CD8-positive, alpha-beta memory T cell (primary cell): ENCODE results near the gene COL1A1. TPM values are rescaled to one million over a fixed set of nuclear protein-coding genes. Genes with fewer than 3 reads are reported as not detected.

Experiments used
- CTCF ChIA-PET: fragments of 350-600 bp; sonication (Branson Sonifier 250); formaldehyde crosslinking; loops from one replicate; lab custom pipeline; 2021; ENCODE audit warnings: antibody characterized with exemption; lab: Charles Lee
- POLR2A ChIA-PET: fragments of 350-600 bp; sonication (Branson Sonifier 250); formaldehyde crosslinking; loops from one replicate; lab custom pipeline; 2021; ENCODE audit warnings: antibody characterized with exemption; lab: Charles Lee
- DNase-seq, 5 donors: peaks; one replicate each; pipeline versions ENCODE4 v3.0.0 to v3.0.0-alpha.2; 2020 to 2022; ENCODE audit warnings: mixed read lengths in 1 of 5
- H3K27ac ChIP-seq: one replicate; pipeline ENCODE4 v1.7.0; 2013; ENCODE audit warnings: low read depth, mild to moderate bottlenecking, low read length, moderate library complexity
- H3K27me3 ChIP-seq: 2 replicates; pipeline ENCODE4 v1.7.0; 2013; ENCODE audit warnings: low read length, mild to moderate bottlenecking; ENCODE audit not compliant: insufficient read depth, poor library complexity, severe bottlenecking
- H3K36me3 ChIP-seq: 2 replicates; pipeline ENCODE4 v1.7.0; 2013; ENCODE audit warnings: mild to moderate bottlenecking, low read length, moderate library complexity; ENCODE audit not compliant: insufficient read depth
- H3K4me1 ChIP-seq: 2 replicates; pipeline ENCODE4 v1.7.0; 2013; ENCODE audit warnings: mild to moderate bottlenecking, low read length, moderate library complexity; ENCODE audit not compliant: insufficient read depth
- H3K4me3 ChIP-seq: 2 replicates; pipeline ENCODE4 v1.7.0; 2013; ENCODE audit warnings: mild to moderate bottlenecking, low read length
- H3K9me3 ChIP-seq: 2 replicates; pipeline ENCODE4 v1.7.0; 2013; ENCODE audit warnings: mild to moderate bottlenecking, low read length
- H3K27ac Mint-ChIP-seq, 8 donors: one replicate each; pipeline ENCODE4 v1.8.0; 2020 to 2021; ENCODE audit warnings: mixed read lengths in 8 of 8, mild to moderate bottlenecking in 6 of 8, inconsistent platforms in 3 of 8, moderate library complexity in 3 of 8
- H3K27me3 Mint-ChIP-seq, 2 donors: one replicate each; pipeline ENCODE4 v1.8.0; 2020 to 2021; ENCODE audit warnings: mixed read lengths in 2 of 2, mild to moderate bottlenecking in 1 of 2, moderate library complexity in 1 of 2
- H3K36me3 Mint-ChIP-seq, 3 donors: one replicate each; pipeline ENCODE4 v1.8.0; 2020 to 2021; ENCODE audit warnings: mixed read lengths in 3 of 3, inconsistent platforms in 1 of 3, mild to moderate bottlenecking in 1 of 3
- H3K4me1 Mint-ChIP-seq, 3 donors: one replicate each; pipeline ENCODE4 v1.8.0; 2020 to 2021; ENCODE audit warnings: mixed read lengths in 3 of 3, inconsistent platforms in 1 of 3, mild to moderate bottlenecking in 1 of 3
- H3K4me3 Mint-ChIP-seq, 7 donors: one replicate each; pipeline ENCODE4 v1.8.0; 2020 to 2021; ENCODE audit warnings: mixed read lengths in 7 of 7, mild to moderate bottlenecking in 6 of 7, moderate library complexity in 4 of 7, inconsistent platforms in 2 of 7
- H3K9me3 Mint-ChIP-seq, 5 donors: one replicate each; pipeline ENCODE4 v1.8.0; 2020 to 2022; ENCODE audit warnings: mixed read lengths in 5 of 5, mild to moderate bottlenecking in 3 of 5, moderate library complexity in 2 of 5, inconsistent platforms in 1 of 5
- polyA plus RNA-seq: library from polyadenylated mRNA; unstranded; fragments of 300-500 nt; fragmentation: Illumina TruSeq; gene quantifications from one replicate; pipeline ENCODE4 v1.2.3, GENCODE V29; 2021
- total RNA-seq, 2 experiments: library from RNA; stranded (reverse); gene quantifications; one replicate each; pipeline ENCODE4 v1.2.3, GENCODE V29; 2021

The COL1A1 gene
- total and polyA plus RNA-seq, 3 experiments from 2014 or later, result 0.39 to 0.42 TPM; not detected in 1

DNA sequence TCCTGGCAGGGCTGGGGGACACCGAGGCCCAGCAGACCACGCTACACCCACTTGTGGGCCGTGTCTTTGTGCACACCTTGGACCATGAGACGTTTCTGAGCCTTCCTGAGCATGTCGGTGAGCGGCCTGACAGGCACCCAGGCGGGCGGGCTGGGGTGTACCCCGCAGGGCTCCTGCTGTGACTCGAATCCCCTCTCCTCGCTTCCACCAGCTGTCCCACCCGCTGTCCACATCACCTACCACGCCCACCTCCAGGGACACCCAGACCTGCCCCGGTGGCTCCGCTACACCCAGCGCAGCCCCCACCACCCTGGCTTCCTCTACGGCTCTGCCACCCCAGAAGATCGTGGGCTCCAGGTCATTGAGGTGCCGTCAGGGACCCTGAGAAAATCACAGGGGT lies 34.1 kb downstream of the COL1A1 start:
- Histone ChIP-seq H3K36me3 (no peaks in the 10 kb centered on the region), H3K4me1 (peaks cover 21% of the 10 kb centered on the region), H3K9me3 (no peaks in the 10 kb centered on the region), H3K4me3 (no peak overlapping the region), H3K27ac (no peak overlapping the region), H3K27me3 (no peaks in the 10 kb centered on the region)
- POLR2A ChIA-PET, result no interaction called here
- H3K27ac Mint-ChIP-seq, result peak overlapping the region in 1 of 8 donors; percentile 47
- peaks cover 0 to 5% of the 10 kb centered on the region in 2 donors for H3K27me3 Mint-ChIP-seq
- H3K36me3 Mint-ChIP-seq, result no peaks in the 10 kb centered on the region
- H3K9me3 Mint-ChIP-seq, result no peaks in the 10 kb centered on the region
- H3K4me3 Mint-ChIP-seq, result no peak overlapping the region
- CTCF ChIA-PET, result interaction anchor here (2.5 kb wide), 1 partner anchor 15 kb away, joined by 10 read pairs; no protein-coding TSS in a partner anchor
- DNase-seq, result no peak
- peaks cover 11 to 17% (median 15%) of the 10 kb centered on the region in 3 donors for H3K4me1 Mint-ChIP-seq

DNA sequence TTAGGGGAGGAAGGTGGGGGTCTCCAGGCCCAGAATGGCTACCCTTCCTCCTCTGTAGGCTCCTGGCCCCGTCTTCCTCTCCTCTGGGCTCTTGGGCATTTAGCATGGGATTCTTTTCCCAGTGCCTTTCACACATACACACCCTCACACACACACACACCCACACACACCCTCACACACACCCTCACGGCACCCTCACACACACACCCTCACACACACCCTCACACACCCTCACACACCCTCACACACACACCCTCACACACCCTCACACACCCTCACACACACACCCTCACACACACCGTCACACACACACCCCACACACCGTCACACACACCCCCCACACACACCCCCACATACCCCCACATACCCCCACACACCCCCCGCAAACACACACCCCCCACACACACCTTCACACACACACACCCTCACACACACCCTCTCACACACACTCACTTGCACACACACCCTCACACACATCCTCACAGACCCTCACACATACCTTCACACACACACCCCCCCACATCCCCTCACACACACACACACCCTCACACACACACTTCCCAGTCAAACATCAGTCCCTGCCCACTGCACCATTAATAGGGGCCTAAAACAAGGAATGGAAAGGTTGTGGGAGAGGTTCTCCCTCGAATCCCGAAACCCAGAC lies 34.8 kb downstream of the COL1A1 start:
- Histone ChIP-seq H3K27ac (no peak overlapping the region), H3K4me3 (no peak overlapping the region), H3K9me3 (no peaks in the 10 kb centered on the region), H3K36me3 (no peaks in the 10 kb centered on the region), H3K4me1 (peaks cover 28% of the 10 kb centered on the region), H3K27me3 (no peaks in the 10 kb centered on the region)
- Mint-ChIP-seq H3K9me3 (no peaks in the 10 kb centered on the region), H3K4me1 (peaks cover 15 to 24% (median 22%) of the 10 kb centered on the region in 3 donors), H3K36me3 (no peaks in the 10 kb centered on the region), H3K4me3 (no peak overlapping the region), H3K27me3 (peaks cover 0 to 6% of the 10 kb centered on the region in 2 donors), H3K27ac (no peak overlapping the region)
- DNase-seq, result no peak
- CTCF ChIA-PET, result interaction anchor here (1.0 to 1.9 kb wide), 4 partner anchors 14 to 72 kb away, joined by 4 to 8 read pairs (median 5); no protein-coding TSS in a partner anchor
- POLR2A ChIA-PET, result no interaction called here

DNA sequence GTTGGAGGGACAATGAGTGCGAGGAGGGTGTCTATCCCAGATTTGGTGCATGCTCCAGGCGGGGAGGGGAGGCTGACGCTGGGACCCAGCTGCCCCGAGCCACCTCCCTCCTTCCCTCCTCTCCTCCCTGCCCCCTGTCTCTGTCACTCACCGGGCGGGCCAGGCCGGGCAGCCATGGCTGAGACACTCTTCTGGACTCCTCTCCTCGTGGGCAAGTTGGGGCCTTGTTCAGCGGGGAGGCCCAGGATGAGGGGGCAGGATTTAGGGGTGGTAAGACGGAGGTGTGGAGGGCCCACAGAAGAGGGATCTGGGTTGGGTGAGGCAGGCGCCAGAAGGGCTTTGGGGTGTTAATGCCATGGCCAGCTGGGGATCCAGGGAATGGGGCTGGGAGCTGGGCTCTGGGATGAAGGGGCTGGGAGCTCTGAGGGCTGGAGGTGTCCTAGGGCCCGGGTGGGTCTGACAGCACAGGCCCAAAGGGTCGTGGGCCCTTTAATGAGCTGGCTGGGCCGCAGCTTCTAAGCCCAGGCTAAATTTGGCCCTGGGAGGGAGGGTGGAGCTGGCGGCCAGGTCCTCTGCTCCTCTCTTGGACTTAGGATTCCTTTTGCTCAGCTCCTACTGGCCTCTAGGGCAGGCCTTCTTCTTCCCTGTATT lies 35.4 kb downstream of the COL1A1 start, which contains the start of gene SGCA:
Gene SGCA (plus strand): TSS at position 139 of the 651 bp plus-strand sequence. CDS start 36 bp downstream, at position 175.
- peaks cover 0 to 8% of the 10 kb centered on the region in 2 donors for H3K27me3 Mint-ChIP-seq
- H3K4me1 Mint-ChIP-seq, result peaks cover 20 to 31% (median 29%) of the 10 kb centered on the region in 3 donors
- peaks cover 33% of the 10 kb centered on the region for H3K4me1 ChIP-seq
- no peaks in the 10 kb centered on the region for H3K36me3 Mint-ChIP-seq
- no peak within 1 kb of the TSS for H3K4me3 ChIP-seq
- peak within 1 kb of the TSS in 4 of 8 donors; percentile 37 to 93 (median 60) for H3K27ac Mint-ChIP-seq
- H3K4me3 Mint-ChIP-seq, result peak within 1 kb of the TSS in 1 of 7 donors; percentile 38
- H3K9me3 ChIP-seq, result no peaks in the 10 kb centered on the region
- no peaks in the 10 kb centered on the region for H3K36me3 ChIP-seq
- POLR2A ChIA-PET, result no interaction called here
- H3K27me3 ChIP-seq, result no peaks in the 10 kb centered on the region
- no peak for DNase-seq
- H3K9me3 Mint-ChIP-seq, result no peaks in the 10 kb centered on the region
- CTCF ChIA-PET, result interaction anchor here (0.7 to 1.9 kb wide), 5 partner anchors 14 to 72 kb away, joined by 3 to 8 read pairs (median 4); no protein-coding TSS in a partner anchor
- no peak within 1 kb of the TSS for H3K27ac ChIP-seq

DNA sequence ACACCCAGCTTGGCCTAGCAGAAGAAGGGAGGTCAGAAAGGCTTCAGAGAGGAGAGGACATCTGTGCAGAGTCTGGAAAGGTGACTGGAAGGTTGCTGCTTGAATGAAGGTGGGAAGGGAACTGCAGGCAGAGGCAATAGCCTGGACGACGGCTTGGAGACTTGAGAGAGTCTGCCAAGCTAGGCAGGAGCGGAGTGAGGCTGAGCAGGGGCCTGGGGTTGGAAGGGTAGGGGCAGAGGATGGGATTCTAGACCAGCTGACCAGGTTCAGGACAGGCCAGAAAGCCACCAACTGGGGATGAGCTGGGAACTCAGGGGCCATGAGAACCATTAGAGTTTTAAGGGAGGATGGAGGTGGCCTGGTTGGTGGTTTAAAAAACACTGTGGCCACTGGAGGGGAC lies 36.0 kb downstream of the COL1A1 start:
- Mint-ChIP-seq H3K36me3 (no peaks in the 10 kb centered on the region), H3K27ac (peak overlapping the region in 4 of 8 donors; percentile 37 to 93 (median 60)), H3K4me1 (peaks cover 23 to 33% (median 32%) of the 10 kb centered on the region in 3 donors), H3K27me3 (peaks cover 0 to 8% of the 10 kb centered on the region in 2 donors), H3K9me3 (no peaks in the 10 kb centered on the region), H3K4me3 (peak overlapping the region in 1 of 7 donors; percentile 38)
- Histone ChIP-seq H3K27me3 (no peaks in the 10 kb centered on the region), H3K36me3 (no peaks in the 10 kb centered on the region), H3K9me3 (no peaks in the 10 kb centered on the region), H3K27ac (no peak overlapping the region), H3K4me1 (peaks cover 37% of the 10 kb centered on the region), H3K4me3 (no peak overlapping the region)
- no peak for DNase-seq
- ChIA-PET CTCF (interaction anchor here (0.7 to 1.9 kb wide), 6 partner anchors 9 to 71 kb away, joined by 3 to 8 read pairs (median 4); no protein-coding TSS in a partner anchor), POLR2A (interaction anchor here (0.5 kb wide), 1 partner anchor 349 kb away, joined by 3 read pairs; no protein-coding TSS in a partner anchor)

DNA sequence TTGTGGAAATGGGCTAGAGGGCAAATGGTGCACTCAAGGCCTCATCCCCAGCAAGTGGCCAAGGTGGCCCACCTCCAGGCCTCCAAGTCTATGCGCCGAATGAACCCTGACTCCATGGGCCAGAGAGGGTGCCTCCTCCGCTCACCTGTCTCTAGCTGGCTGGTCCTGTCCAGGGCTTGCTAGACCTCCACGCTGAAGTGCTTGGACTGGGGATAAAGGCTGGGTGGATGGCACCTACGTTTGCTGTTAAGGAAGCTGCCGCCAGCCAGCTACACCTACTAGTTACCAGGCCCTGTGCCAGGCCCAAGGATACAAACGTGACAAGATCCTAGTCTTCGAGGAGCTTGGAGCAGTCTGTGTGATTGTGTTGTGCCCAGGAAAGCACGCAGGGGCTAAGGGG lies 36.4 kb downstream of the COL1A1 start:
- H3K36me3 ChIP-seq, result no peaks in the 10 kb centered on the region
- Mint-ChIP-seq H3K36me3 (no peaks in the 10 kb centered on the region), H3K9me3 (no peaks in the 10 kb centered on the region), H3K4me3 (peak overlapping the region in 1 of 7 donors; percentile 38), H3K4me1 (peaks cover 24 to 33% (median 32%) of the 10 kb centered on the region in 3 donors), H3K27ac (peak overlapping the region in 4 of 8 donors; percentile 37 to 93 (median 60)), H3K27me3 (peaks cover 0 to 8% of the 10 kb centered on the region in 2 donors)
- DNase-seq, result no peak
- no peak overlapping the region for H3K4me3 ChIP-seq
- no peak overlapping the region for H3K27ac ChIP-seq
- POLR2A ChIA-PET, result interaction anchor here (0.5 kb wide), 1 partner anchor 348 kb away, joined by 3 read pairs; no protein-coding TSS in a partner anchor
- H3K9me3 ChIP-seq, result no peaks in the 10 kb centered on the region
- H3K4me1 ChIP-seq, result peaks cover 37% of the 10 kb centered on the region
- H3K27me3 ChIP-seq, result no peaks in the 10 kb centered on the region
- CTCF ChIA-PET, result interaction anchor here (0.7 to 1.9 kb wide), 6 partner anchors 9 to 71 kb away, joined by 3 to 8 read pairs (median 4); no protein-coding TSS in a partner anchor

DNA sequence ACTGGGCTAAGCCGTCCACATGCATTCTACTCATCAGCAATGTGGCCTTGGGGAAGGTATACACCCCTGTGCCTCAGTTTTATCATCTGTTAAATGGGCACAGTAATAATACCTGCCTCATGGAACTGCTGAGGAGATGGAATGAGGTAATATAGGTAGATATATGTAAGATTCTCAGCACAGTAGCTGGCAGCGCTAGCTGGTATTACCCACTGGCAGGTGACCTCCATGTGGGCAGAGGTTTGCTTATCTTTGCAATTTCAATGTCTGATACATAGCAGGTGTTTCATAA lies 36.8 kb downstream of the COL1A1 start:
- Mint-ChIP-seq H3K36me3 (no peaks in the 10 kb centered on the region), H3K4me3 (no peak overlapping the region), H3K27me3 (peaks cover 0 to 8% of the 10 kb centered on the region in 2 donors), H3K4me1 (peaks cover 25 to 32% (median 32%) of the 10 kb centered on the region in 3 donors), H3K27ac (no peak overlapping the region), H3K9me3 (no peaks in the 10 kb centered on the region)
- Histone ChIP-seq H3K36me3 (no peaks in the 10 kb centered on the region), H3K4me1 (peaks cover 37% of the 10 kb centered on the region), H3K9me3 (no peaks in the 10 kb centered on the region), H3K4me3 (no peak overlapping the region), H3K27me3 (no peaks in the 10 kb centered on the region), H3K27ac (no peak overlapping the region)
- POLR2A ChIA-PET, result interaction anchor here (0.5 kb wide), 1 partner anchor 348 kb away, joined by 3 read pairs; no protein-coding TSS in a partner anchor
- DNase-seq, result no peak
- CTCF ChIA-PET, result interaction anchor here (0.8 to 1.9 kb wide), 3 partner anchors 8 to 47 kb away, joined by 3 to 6 read pairs (median 3); no protein-coding TSS in a partner anchor

DNA sequence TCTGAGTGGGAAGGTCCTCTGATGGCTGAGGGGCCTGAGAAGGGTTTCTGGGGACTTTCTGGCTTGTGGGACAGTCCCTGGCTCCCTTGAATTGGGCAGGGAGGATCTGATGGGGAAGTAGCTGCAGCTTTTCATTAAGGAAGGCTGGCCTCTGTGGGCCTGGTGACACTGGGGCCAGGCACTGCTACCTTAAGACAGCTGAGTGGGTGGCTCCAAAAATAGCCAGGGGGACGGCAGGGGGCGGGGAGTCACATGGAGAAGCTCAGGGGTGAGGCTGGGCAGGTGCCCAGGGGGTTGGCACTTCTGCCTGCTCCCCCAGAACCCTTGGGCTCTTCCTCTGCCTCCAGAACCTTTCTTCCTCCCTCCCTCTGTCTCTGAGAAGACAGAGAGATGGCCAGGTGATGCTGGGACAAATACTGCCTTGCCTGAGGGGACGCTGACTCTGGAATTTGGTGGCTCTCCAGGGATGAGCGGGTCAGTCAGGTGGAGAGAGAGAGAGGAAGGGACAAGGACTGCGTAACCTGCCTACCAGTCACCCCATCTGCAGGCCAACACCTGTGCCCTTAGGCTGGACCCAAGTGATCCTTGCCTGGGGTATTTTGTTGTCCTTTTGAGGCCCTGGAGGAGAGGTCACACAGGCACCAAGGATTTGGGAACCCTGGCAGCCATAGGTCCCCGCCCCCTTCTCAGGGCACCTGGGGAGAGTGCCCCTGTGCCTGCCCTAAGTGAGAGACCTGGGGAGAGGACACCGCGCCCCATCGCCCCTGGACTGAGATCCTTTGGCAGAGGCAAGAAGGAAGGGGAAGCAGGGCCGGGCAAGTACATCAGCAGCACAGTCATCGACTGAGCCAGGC lies 37.4 kb downstream of the COL1A1 start:
- Histone ChIP-seq H3K27me3 (no peaks in the 10 kb centered on the region), H3K27ac (no peak overlapping the region), H3K36me3 (no peaks in the 10 kb centered on the region), H3K4me3 (no peak overlapping the region), H3K9me3 (no peaks in the 10 kb centered on the region), H3K4me1 (peaks cover 31% of the 10 kb centered on the region)
- Mint-ChIP-seq H3K27me3 (peaks cover 0 to 5% of the 10 kb centered on the region in 2 donors), H3K9me3 (no peaks in the 10 kb centered on the region), H3K36me3 (no peaks in the 10 kb centered on the region), H3K4me3 (no peak overlapping the region), H3K4me1 (peaks cover 21 to 28% (median 27%) of the 10 kb centered on the region in 3 donors), H3K27ac (peak overlapping the region in 2 of 8 donors; percentile 33)
- no peak for DNase-seq
- ChIA-PET CTCF (interaction anchor here (1.0 to 1.3 kb wide), 2 partner anchors 12 to 25 kb away, joined by 3 to 4 read pairs; no protein-coding TSS in a partner anchor), POLR2A (no interaction called here)
